Iris pigment epithelial cell (primary cell): ENCODE data around the gene LAMTOR3.

Experiments
- DNase-seq: peaks from one replicate; pipeline ENCODE4 v3.0.0-alpha.2; 2011; ENCODE audit warnings: low read depth

The LAMTOR3 gene

GRCh38 chr4:99861120-99861905 is 32.9 kb downstream of the LAMTOR3 start:
- no peak for DNase-seq

- no peak for DNase-seq
Observed at GRCh38 chr4:99860521-99860920, 33.7 kb downstream of the LAMTOR3 start.

DNA sequence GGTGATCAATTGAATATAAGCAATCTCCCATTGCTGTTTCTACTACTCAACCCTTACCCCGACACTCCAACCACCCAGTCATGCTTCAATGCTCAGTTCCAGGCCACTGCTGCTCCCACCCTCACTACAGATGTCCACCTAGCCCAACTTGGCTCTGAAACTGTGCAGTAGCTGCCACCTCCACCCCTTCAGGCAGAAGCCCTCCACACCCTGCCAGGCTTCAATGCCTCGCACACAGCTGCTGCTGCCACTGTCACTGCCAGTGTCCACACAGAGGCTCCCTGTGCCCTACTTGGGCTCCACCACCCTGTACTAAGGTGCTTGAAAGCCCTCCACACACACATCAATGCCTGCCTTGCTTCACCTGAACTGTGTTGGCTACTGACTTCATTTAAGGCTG is 34.6 kb downstream of the LAMTOR3 start:
- no peak for DNase-seq

DNA sequence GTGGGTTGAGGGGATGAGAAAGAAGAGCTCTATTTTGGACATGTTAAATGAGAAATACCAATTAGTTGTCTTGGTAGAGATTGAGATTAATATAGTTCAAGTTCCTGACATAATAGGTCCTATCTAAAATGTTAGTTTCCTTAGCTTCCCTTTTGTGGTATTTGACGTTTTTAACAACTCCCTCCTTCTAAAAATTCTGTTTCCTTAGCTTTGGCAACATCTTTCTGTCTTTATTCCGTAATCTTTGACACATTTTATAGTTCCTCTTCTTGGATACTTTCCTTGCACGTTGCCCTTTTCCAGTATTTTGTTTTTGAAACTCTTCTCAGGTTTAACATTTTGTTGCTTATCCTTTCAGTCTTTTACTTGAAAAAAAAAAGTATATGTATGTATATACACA is 36.9 kb downstream of the LAMTOR3 start:
- no peak for DNase-seq

DNA sequence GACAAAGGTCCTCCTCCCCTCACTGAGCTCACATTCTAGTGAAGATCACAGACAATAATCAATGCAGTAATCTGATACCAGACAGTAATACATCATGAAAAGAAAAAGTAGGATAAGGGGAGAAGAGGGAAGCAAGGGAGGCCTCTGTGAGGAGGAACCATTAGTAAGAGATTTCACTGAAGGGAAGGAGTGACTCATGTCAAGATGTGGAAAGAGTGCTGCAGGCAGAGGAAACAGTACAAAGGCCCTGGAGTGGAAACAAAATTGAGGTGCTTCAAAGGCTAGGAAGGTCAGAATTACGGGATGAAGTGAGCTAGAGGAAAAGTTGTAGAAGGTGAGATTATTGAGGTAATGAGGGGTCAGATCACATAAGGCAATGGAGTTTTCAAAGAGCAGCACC is 38.1 kb downstream of the LAMTOR3 start:
- peak; percentile 82 for DNase-seq

GRCh38 chr4:99855678-99856077 is 38.5 kb downstream of the LAMTOR3 start:
- DNase-seq = peak; percentile 14

- no peak for DNase-seq
Observed at GRCh38 chr4:99853999-99854398, 40.2 kb downstream of the LAMTOR3 start.

GRCh38 chr4:99853190-99853589 is 41.0 kb downstream of the LAMTOR3 start:
- no peak for DNase-seq

- no peak for DNase-seq
Observed at GRCh38 chr4:99852199-99852749, 42.0 kb downstream of the LAMTOR3 start.

GRCh38 chr4:99848591-99849001 is 45.6 kb downstream of the LAMTOR3 start:
- no peak for DNase-seq

- no peak for DNase-seq
Observed at GRCh38 chr4:99847362-99847976, 46.8 kb downstream of the LAMTOR3 start.

- no peak for DNase-seq
Observed at GRCh38 chr4:99846891-99847290, 47.3 kb downstream of the LAMTOR3 start.

DNA sequence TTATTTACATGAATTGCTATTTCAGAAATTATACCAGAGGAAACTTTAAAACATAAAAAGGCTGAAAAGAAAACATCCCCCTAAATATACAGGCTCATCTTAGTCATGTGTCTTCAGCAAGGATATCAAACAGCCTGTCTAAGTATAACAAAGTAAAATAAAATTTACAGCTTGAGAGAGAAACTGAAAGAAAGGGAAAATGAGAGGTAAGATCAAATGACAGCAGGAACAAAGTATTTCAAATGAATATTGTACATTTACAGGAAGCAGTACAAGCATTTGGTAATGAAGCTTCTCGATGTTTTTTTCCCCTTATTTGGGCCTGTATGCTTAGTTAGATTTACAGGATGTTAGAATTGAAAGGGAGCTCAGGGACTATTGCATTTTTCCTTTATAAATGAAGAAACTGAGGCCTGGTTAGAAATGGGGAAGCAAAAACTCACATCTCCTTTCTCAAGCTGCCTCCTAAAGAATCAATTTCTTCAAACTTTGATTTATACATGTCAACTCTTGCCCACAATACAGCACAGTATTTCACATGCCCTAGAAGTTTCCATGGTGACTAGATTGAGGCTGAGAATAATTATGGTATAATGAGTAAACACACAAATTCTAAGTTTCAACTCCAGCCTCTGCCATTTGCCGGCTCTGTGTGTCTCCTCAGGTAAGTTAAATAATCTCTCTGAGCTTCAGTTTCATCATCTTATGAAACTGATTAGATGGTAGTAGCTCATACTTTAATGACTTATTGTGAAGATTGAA is 48.3 kb downstream of the LAMTOR3 start:
- DNase-seq = no peak

DNA sequence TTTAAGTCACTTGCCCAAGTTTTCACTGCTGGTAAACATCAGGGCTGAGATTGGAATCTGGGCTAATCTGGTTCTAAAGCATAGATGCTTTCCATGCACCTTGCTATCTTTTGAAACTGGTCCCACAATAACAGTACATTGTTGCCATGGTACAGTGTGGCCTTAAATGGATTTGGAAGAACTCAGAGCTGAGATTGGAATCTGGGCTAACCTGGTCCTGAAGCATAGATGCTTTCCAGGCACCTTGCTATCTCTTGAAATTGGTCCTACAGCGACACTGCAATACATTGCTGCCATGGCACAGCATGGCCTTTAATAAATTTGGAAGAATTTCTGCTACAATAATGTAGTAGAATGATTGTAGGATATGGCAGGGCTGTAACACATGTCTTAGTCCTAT is 49.0 kb downstream of the LAMTOR3 start:
- no peak for DNase-seq

DNA sequence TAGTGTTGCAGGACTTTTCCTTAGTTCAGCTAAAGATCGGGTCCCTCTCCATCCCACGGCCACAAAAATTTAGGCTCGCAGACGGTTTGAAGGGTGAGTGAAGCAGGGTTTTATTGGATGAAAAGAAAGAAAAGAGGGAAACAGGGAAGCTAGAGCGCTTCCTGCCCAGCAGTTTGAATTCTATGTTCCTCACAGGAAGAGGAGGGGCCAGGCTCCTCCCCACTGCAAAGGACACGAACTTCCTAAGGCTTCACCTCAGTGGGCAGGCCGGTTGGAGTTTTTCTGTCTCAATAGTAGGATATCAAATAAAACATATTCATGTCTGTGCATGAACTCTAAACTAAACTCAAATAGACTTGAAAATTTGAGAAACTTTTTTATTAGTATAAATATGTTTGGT is 50.2 kb downstream of the LAMTOR3 start:
- no peak for DNase-seq

GRCh38 chr4:99843413-99843812 is 50.8 kb downstream of the LAMTOR3 start:
- no peak for DNase-seq

GRCh38 chr4:99841129-99841528 is 53.1 kb downstream of the LAMTOR3 start:
- DNase-seq = no peak

DNA sequence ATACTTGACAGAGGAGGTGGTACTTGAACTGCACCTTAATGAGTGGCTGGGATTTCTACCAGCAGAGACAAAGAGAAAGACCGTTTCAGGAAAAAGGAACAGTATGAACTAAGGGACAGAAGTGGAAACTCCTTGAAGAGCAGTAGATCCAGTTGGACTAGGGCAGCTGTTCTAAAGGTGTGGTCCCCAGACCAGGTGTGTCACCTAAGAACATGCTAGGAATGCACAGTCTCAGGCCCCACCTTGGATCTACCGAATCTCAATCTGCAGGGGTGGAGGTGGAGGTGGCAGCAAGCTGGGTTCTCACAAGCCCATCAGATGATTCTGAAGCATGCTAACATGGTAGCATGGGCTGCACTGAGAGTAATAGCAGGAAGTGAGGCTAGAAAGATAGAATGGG is 55.3 kb downstream of the LAMTOR3 start:
- no peak for DNase-seq

DNA sequence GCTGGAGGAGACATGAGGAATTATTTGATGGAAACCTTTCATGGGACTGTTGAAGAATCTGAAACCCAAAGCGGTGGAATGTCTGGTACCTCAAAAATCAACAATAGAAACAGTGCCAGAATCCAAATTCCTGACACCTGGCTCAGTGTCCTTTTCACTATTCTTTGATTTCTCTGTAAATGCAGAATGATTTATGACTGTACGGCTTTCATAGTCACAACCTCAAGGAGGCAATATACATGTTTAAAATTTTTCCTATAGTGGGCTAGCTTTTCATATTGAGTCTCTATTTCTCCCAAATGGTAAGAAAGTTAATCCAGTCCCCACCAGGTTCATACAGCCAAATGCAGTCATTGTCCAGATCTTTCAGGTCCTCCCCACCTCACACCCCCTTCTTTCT is 58.3 kb downstream of the LAMTOR3 start:
- no peak for DNase-seq

- DNase-seq = no peak
Observed at GRCh38 chr4:99834569-99834968, 59.7 kb downstream of the LAMTOR3 start.

- no peak for DNase-seq
Observed at GRCh38 chr4:99833756-99834155, 60.5 kb downstream of the LAMTOR3 start.

GRCh38 chr4:99832758-99833157 is 61.5 kb downstream of the LAMTOR3 start:
- DNase-seq = no peak

DNA sequence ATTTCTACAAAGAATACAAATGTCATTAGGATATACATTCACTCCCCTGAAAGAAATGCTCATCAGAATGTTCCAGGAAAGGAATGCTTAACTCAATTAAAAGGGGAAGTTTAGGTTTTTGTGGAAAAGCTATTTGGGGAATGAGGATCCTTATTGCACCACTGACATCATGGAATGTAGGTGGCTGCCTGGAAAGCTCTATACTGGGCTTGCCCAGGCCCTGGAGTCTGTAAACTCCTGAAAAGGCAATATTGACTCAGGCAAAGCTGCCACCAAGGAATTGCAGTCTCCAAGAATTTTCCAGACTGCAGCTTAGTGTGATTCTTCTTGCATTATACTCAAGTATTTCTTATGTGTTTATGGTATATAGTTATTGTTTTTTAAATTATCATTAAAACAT is 61.9 kb downstream of the LAMTOR3 start:
- DNase-seq = no peak
